HFF-Myc (cell line): ENCODE data around the gene S100A11.

Experiments
- DNase-seq: peaks from one replicate; pipeline ENCODE4 v3.0.0-alpha.2; 2011; ENCODE audit warnings: low read depth; ENCODE audit errors: extremely low read depth
- H3K4me3 ChIP-seq: replicated peaks from 2 replicates; pipeline ENCODE4 v1.5.1; 2011; ENCODE audit warnings: low read depth, mild to moderate bottlenecking, control low read depth, low read length
- TF ChIP-seq, protein P1 (sequence below): IDR thresholded peaks from 2 replicates; pipeline ENCODE4 v1.5.1; 2012; ENCODE audit warnings: mild to moderate bottlenecking, low read depth, low read length, control low read depth; ENCODE audit errors: missing control alignments

Gene S100A11

GRCh38 chr1:151992303-151993083 lies 44.3 kb downstream of the S100A11 start:
- TF ChIP-seq, protein P1, sequence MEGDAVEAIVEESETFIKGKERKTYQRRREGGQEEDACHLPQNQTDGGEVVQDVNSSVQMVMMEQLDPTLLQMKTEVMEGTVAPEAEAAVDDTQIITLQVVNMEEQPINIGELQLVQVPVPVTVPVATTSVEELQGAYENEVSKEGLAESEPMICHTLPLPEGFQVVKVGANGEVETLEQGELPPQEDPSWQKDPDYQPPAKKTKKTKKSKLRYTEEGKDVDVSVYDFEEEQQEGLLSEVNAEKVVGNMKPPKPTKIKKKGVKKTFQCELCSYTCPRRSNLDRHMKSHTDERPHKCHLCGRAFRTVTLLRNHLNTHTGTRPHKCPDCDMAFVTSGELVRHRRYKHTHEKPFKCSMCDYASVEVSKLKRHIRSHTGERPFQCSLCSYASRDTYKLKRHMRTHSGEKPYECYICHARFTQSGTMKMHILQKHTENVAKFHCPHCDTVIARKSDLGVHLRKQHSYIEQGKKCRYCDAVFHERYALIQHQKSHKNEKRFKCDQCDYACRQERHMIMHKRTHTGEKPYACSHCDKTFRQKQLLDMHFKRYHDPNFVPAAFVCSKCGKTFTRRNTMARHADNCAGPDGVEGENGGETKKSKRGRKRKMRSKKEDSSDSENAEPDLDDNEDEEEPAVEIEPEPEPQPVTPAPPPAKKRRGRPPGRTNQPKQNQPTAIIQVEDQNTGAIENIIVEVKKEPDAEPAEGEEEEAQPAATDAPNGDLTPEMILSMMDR, result no peak
- peak overlapping the region; percentile 92 for H3K4me3 ChIP-seq
- peak; percentile 96 for DNase-seq

GRCh38 chr1:151991663-151992302 lies 45.0 kb downstream of the S100A11 start:
- DNase-seq, result no peak

DNA sequence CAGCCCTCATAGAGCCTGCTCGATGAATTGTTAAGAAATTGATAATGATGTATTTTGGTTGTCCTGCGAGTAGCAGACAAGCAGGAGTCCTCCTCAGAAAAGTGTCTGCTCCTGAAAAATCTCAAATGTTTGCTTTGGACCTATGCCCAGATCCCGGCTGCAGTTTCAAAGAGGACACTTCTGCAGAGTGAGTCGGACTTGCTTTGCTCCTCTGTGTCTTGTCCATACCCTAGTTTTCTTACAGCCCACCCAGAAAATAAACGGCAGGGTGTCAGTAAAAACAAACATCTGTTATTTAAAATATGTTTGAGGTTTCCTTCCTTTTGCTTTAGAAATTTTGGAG lies 46.0 kb downstream of the S100A11 start:
- TF ChIP-seq, protein P1, result no peak
- H3K4me3 ChIP-seq, result peak overlapping the region; percentile 92
- no peak for DNase-seq

More at GRCh38 chr1:151991663-151992302, 45.0 kb downstream of the S100A11 start:
- TF ChIP-seq, protein P1, result no peak
- peak overlapping the region; percentile 92 for H3K4me3 ChIP-seq

GRCh38 chr1:151990058-151990855 lies 46.5 kb downstream of the S100A11 start:
- peak overlapping the region; percentile 92 for H3K4me3 ChIP-seq
- TF ChIP-seq, protein P1, result no peak
- no peak for DNase-seq

GRCh38 chr1:151989211-151989862 lies 47.5 kb downstream of the S100A11 start:
- peak overlapping the region; percentile 92 for H3K4me3 ChIP-seq
- TF ChIP-seq, protein P1, result no peak
- peak; percentile 69 for DNase-seq

- H3K4me3 ChIP-seq, result peak overlapping the region; percentile 92
- TF ChIP-seq, protein P1, result no peak
- DNase-seq, result peak; percentile 89
Observed at GRCh38 chr1:151988405-151988923, 48.3 kb downstream of the S100A11 start.
